ENCODE data around the gene SSH2. TPM values are rescaled to one million over a fixed set of nuclear protein-coding genes. Genes with fewer than 3 reads are reported as not detected.

SSH2 gene
- polyA plus RNA-seq, 4 donors, result 14.9 to 20.9 (median 18.2) TPM

DNA sequence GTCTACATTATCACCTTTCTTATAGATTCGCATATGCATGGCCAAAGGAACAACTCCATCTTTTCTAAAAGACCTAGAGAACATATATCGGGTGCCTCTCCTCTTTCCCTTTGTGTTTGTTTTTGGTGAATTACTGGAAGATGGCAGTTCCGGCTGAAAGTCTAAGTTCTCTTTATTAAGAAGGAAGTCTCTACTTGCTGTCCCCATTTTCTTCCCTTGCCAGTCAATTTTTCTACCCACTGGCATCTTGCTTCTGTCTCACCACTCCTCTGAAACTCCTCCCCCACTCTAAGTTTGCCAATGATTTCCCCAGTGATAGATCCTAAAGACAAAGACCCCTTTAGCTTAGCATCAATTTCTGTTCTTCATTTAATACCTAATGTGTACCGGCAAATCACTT, 213.5 kb downstream of the SSH2 start:
- no peak for DNase-seq (ENCODE audit: low read depth in 4 of 4, low spot score in 2 of 4)

GRCh38 chr17:29715680-29716079, 214.3 kb downstream of the SSH2 start:
- DNase-seq (ENCODE audit: low read depth in 4 of 4, low spot score in 2 of 4), result no peak

DNA sequence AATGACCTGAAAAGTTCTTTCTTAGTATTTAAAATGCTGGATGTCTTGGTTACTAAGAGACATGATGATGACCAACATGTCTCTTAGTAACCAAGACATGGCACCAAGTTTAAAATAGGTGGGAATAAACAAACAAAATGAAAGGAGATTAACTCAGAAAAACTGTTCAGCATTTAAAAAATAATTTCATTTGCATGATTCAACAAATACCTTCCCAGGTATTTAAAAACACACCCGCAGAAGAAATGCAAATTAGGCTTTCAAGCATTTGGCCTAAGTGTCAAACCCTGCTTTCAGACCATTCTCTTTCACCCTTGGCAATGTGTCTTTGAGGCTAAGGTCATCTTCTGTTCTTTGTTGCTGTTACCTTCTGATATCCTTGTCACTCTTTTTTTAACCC, 215.9 kb downstream of the SSH2 start:
- no peak for DNase-seq (ENCODE audit: low read depth in 4 of 4, low spot score in 2 of 4)

- DNase-seq (ENCODE audit: low read depth in 4 of 4, low spot score in 2 of 4), result no peak
Measured at GRCh38 chr17:29713626-29714025, 216.4 kb downstream of the SSH2 start.

DNA sequence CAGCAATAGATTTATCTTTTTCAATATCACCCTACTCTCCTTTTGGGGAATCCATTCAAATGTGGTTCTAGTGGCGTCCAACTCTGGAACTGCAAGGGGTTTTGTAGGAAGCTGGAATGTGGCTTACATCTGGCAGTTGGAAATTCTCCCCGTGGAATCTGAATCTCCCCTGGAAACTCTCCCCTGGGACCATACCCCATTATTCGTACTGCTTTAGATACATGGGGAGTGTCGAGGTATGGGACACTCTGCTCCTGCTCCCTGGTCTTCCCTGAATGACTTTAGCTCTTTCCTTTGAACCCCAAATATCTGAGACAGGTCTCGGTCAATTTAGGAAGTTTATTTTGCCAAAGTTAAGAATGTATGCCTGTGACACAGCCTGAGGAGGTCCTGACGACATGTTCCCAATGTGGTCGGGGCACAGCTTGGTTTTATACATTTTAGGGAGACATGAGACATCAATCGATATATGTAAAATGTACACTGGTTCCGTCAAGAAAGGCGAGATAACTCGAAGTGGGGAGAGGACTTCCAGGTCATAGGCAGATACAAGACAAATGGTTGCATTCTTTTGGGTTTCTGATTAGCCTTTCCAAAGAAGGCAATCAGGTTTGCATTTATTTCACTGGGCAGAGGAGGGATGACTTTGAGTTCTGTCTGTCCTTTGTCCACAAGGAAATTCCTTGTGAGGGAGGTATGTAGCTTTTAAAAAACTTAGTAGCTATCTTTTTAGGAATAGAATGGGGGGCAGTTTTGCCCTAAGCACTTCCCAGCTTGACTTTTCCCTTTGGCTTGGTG, 218.2 kb downstream of the SSH2 start:
- no peak for DNase-seq (ENCODE audit: low read depth in 4 of 4, low spot score in 2 of 4)

- no peak for DNase-seq (ENCODE audit: low read depth in 4 of 4, low spot score in 2 of 4)
Measured at GRCh38 chr17:29710891-29711418, 219.1 kb downstream of the SSH2 start.

DNA sequence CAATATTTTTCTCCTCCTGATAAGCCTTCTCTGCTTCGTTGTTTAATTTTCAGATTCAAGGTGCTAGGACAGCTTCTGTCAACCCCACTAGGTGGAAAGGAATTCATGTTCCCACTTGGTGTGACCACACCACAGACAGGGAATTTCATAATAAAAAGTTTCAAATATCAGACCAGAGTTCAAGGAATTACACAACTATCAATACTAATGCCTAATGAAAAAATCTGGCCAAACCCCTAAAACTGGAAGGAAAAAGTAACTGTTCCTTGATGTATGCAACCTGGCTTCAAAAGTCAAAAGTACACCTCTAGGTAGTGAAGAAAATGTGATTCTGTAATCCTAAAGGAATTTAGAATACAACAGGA, 219.5 kb downstream of the SSH2 start:
- no peak for DNase-seq (ENCODE audit: low read depth in 4 of 4, low spot score in 2 of 4)

DNA sequence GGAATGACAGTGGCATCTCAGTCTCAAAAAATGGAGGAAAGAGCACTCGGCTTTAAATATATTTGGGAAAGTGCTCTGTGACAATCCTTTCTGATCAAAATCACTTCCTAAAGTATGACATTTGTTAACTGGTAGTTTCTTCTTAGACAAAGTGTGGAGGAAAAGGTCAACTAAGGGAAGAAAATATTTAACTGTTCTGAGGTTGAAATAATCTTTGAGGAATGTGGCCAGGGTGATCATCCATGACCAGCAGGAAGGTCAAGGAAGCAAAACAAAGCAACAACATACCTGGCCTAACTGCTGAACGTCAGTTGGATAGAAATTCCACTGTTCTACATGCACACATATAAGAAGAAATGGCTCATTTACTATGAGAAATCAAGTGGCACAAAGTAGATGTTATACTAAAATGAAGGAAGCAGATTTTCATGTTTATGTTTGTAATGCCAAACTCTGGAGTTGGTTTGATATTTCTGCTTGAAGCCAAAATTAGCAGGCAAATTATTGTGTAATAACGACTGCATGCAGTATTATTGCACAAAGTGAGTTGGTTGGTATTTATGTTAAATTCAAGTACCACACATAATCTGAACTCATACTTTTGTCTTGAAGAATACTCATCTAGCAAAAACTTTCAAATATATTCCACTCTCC, 220.0 kb downstream of the SSH2 start:
- no peak for DNase-seq (ENCODE audit: low read depth in 4 of 4, low spot score in 2 of 4)

DNA sequence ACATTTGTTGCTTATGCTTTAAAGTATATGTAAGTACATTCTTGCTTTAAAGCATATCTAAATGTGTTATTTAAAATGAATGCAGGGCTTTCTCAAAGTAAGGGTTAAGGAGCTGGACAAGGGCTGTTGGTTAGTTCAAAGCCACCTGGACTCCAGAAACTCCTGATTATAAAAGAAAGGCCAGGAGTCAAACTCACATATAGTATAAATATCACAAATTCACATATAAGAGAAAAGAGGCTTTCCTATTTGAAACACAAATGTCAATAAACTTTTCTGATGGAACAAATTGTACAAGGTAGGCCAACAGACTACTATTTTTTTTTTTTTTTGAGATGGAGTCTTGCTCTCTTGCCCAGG, 222.8 kb downstream of the SSH2 start:
- no peak for DNase-seq (ENCODE audit: low read depth in 4 of 4, low spot score in 2 of 4)

- DNase-seq (ENCODE audit: low read depth in 4 of 4, low spot score in 2 of 4), result no peak
Measured at GRCh38 chr17:29706045-29706431, 224.0 kb downstream of the SSH2 start.

DNA sequence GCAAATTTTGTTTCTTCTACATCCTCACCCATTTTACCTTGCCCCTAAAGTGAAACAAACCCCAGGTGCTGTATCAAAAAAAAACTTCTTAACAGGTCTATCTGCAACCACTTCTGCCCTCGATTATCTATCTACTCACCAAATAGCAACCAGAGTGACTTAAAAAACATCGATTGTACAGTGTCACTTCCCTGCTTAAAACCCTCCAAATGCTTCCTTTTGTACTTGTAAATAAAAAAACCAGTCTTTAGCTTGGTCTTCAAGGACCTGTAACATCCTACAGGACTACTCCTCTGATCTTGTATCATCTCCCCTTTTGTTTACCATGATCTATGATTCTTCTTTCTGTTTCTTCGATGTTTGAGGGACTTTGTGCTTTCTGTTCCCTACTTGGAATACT, 224.6 kb downstream of the SSH2 start:
- DNase-seq (ENCODE audit: low read depth in 4 of 4, low spot score in 2 of 4), result no peak

- no peak for DNase-seq (ENCODE audit: low read depth in 4 of 4, low spot score in 2 of 4)
Measured at GRCh38 chr17:29699283-29699682, 230.7 kb downstream of the SSH2 start.

DNA sequence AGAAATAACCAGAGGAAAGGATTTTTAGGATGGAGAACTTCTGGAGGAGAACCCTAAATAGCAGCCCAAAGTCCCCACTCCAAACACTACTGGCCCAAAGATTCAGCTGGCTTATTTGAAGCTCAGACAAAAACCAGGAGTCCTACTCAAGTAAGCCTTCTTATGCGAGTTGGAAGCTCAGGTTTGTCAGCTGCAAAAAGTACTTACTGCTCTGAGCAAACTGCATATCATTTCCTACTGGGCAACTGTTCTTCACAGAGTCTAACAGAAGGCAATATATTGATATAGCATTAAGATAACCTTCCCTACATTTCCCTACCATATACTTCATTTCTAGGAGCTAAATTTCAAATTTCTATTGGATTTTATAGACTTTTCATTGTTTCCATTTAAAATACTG, 231.2 kb downstream of the SSH2 start:
- DNase-seq (ENCODE audit: low read depth in 4 of 4, low spot score in 2 of 4), result no peak

- no peak for DNase-seq (ENCODE audit: low read depth in 4 of 4, low spot score in 2 of 4)
Measured at GRCh38 chr17:29698019-29698777, 231.8 kb downstream of the SSH2 start.

GRCh38 chr17:29697371-29697770, 232.7 kb downstream of the SSH2 start:
- DNase-seq (ENCODE audit: low read depth in 4 of 4, low spot score in 2 of 4), result no peak

DNA sequence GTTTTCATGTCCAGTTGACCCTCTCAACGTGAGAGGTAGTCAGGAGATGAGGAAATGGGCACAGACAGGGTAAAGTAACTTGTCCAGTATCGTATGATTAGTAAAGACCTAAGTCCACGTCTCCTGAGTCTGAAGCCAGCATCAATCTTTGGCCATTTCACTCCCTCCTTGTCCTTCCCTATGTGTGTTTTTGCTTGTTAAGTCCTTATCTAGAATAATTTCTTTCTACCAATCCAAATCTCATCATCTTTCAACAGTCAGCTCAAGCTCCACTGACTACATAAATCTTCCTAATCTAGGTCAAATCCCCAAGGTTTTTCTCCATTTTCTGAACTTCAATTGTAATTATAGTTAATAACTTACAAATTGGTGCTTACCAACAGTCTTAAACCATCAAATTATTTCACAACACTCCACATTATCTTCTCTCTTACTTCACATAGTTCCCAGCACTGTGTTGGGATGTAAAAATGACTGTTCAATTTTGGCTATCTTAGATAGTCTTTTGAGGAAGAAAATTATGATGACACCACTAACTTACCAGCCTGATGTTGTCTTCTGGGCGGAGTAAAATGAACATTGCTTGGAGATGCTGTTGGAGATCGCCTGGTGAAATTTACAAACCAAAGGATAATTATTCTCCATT, 235.0 kb downstream of the SSH2 start:
- DNase-seq (ENCODE audit: low read depth in 4 of 4, low spot score in 2 of 4), result no peak

GRCh38 chr17:29693751-29694150, 236.3 kb downstream of the SSH2 start:
- no peak for DNase-seq (ENCODE audit: low read depth in 4 of 4, low spot score in 2 of 4)

DNA sequence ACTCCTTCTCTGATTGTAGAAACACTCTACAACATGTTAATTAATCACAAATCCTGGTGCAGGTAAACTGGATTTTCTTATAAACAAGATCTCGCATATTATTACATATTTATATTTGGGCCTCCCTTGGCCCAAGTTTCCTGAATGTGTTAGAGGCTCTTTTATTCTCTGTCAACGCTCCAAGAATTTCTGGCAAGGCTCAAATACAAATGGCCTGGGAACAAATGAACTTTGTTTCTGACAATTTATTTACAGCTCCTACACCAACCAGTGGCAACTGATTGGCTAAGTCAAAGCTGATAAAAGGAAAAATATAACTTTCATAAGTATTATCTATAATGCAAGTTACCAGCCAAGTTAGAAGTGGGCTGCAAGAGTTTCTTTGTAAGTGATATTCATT, 242.4 kb downstream of the SSH2 start:
- DNase-seq (ENCODE audit: low read depth in 4 of 4, low spot score in 2 of 4), result no peak

- no peak for DNase-seq (ENCODE audit: low read depth in 4 of 4, low spot score in 2 of 4)
Measured at GRCh38 chr17:29686993-29687590, 242.9 kb downstream of the SSH2 start.

- DNase-seq (ENCODE audit: low read depth in 4 of 4, low spot score in 2 of 4), result no peak
Measured at GRCh38 chr17:29683481-29683880, 246.5 kb downstream of the SSH2 start.

GRCh38 chr17:29682987-29683386, 247.0 kb downstream of the SSH2 start:
- DNase-seq (ENCODE audit: low read depth in 4 of 4, low spot score in 2 of 4), result no peak

Data from left renal cortex interstitium (tissue), 4 donors.